Measurements from ENCODE around the gene HCFC2.

DNA sequence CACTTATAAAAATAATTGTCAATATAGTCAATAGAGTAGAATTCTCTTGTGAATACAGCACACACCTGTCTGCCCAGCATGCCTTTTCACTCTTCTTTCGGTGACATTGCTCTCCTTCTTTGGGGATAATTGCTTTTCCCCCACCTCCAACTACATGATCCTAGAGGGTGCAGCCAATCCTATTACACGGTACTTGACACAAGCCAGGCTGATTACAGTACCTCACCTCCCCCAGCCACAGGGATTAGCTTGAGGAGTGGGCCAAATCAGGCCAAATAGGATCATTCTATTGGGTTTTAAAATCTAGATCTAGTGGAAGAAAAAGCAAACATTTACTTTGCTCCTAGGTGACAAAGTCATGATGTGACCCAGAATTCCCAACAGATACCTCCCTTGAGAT, 90.5 kb downstream of the HCFC2 start:
- TF ChIP-seq CTCF (conservative IDR thresholded peaks at IDR 0.05; ENCODE audit: low read depth, low read length), result no peak
- no peak for TF ChIP-seq RFX5 (IDR thresholded peaks at IDR 0.05; ENCODE audit: low read depth, low read length)
- TF ChIP-seq POLR2A (IDR thresholded peaks at IDR 0.05; ENCODE audit: low read depth, low read length), result no peak
- no peak for TF ChIP-seq MAFK (IDR thresholded peaks at IDR 0.05; ENCODE audit: low read depth, low read length)
- TF ChIP-seq RCOR1 (IDR thresholded peaks at IDR 0.05; ENCODE audit: insufficient replicate concordance, low read length), result no peak
- TF ChIP-seq SMC3 (IDR thresholded peaks at IDR 0.05; ENCODE audit: low read depth, low read length), result no peak
- TF ChIP-seq RAD21 (IDR thresholded peaks at IDR 0.05; ENCODE audit: low read length), result no peak
- no peak for TF ChIP-seq ELK1 (IDR thresholded peaks at IDR 0.05; ENCODE audit: borderline replicate concordance, low read depth, low read length)
- TF ChIP-seq MXI1 (IDR thresholded peaks at IDR 0.05; ENCODE audit: borderline replicate concordance, low read depth, low read length), result no peak

All from IMR-90 (cell line).